K562 (cell line): Measurements from ENCODE around the gene GSS. TPM values are rescaled to one million over a fixed set of nuclear protein-coding genes. Genes with fewer than 3 reads are reported as not detected.
A peak's percentile ranks its signal among the peaks of the same experiment; 100 is the strongest.

Experiments
- ATAC-seq: fragments of 200-7000 bp; cut with Tn5 transposase; 3 replicates; pipeline ENCODE4 v1.9.1; 2020; ENCODE audit warnings: moderate library complexity
- BruUV-seq: library from RNA; stranded (reverse); fragments of 400-500 nt; replicated peaks from 2 replicates; lab custom pipeline; 2021; lab: Mats Ljungman, UMichigan
- CTCF ChIA-PET: fragments of 300-600 bp; formaldehyde crosslinking; extraction: SDS; loops from one replicate; lab custom pipeline; 2021; ENCODE audit warnings: low intra/inter-chr PET ratio; lab: Yijun Ruan, JAX
- POLR2A ChIA-PET: fragments of 300-600, 350-650 bp; sonication (Branson Sonifier 250); formaldehyde crosslinking; extraction: SDS; loops from one replicate; lab custom pipeline; 2021; ENCODE audit warnings: antibody characterized with exemption, inconsistent platforms; lab: Yijun Ruan, JAX
- DNase-seq, 4 experiments: peaks; one replicate each; pipeline versions ENCODE4 v3.0.0 to v3.0.0-alpha.2; 2011 to 2018; ENCODE audit warnings: low spot score in 3 of 4, mixed read lengths in 3 of 4; ENCODE audit errors: extremely low read depth in 1 of 4
- FAIRE-seq: peaks from 2 replicates; lab custom pipeline; 2011; peaks lifted over from hg19 to GRCh38; lab: Jason Lieb, UNC
- H2AFZ ChIP-seq: 2 replicates; pipeline ENCODE4 v1.6.0; 2011; ENCODE audit warnings: low read depth, low read length, control low read depth, inconsistent platforms
- H3K27ac ChIP-seq: fragments of 200-600 bp; 3 replicates; pipeline ENCODE4 v1.8.0; 2011; ENCODE audit warnings: low read depth, mild to moderate bottlenecking, control low read depth, inconsistent platforms, low read length, moderate library complexity, mixed read lengths; ENCODE audit errors: extremely low read depth
- H3K27me3 ChIP-seq, 2 experiments: fragments of 300-600 bp in 1 of 2; 2 replicates in 1 of 2; 3 replicates in 1 of 2; pipeline versions ENCODE4 v1.6.0 to v1.8.0; 2011; ENCODE audit warnings: inconsistent platforms in 2 of 2, low read length in 2 of 2, mild to moderate bottlenecking in 1 of 2, mixed read lengths in 1 of 2, moderate library complexity in 1 of 2; ENCODE audit not compliant: control insufficient read depth in 2 of 2, insufficient read depth in 2 of 2
- H3K36me3 ChIP-seq: fragments of 300-600 bp; 3 replicates; pipeline ENCODE4 v1.8.0; 2011; ENCODE audit warnings: mild to moderate bottlenecking, low read length, inconsistent platforms; ENCODE audit not compliant: control insufficient read depth, insufficient read depth
- H3K4me1 ChIP-seq, 2 experiments: fragments of 200-600 bp in 1 of 2; replicated peaks in 1 of 2; 2 replicates in 1 of 2; 3 replicates in 1 of 2; pipeline versions ENCODE4 v1.5.1 to v1.8.0; 2011; ENCODE audit warnings: inconsistent platforms in 2 of 2, low read length in 2 of 2, mild to moderate bottlenecking in 1 of 2, mixed read lengths in 1 of 2, moderate library complexity in 1 of 2; ENCODE audit not compliant: control insufficient read depth in 2 of 2, insufficient read depth in 2 of 2
- H3K4me2 ChIP-seq: 2 replicates; pipeline ENCODE4 v1.6.1; 2011; ENCODE audit warnings: low read length, control low read depth, inconsistent platforms, mixed read lengths; ENCODE audit not compliant: insufficient read depth
- H3K4me3 ChIP-seq: fragments of 200-600 bp; sonication (generic), shearing (Covaris generic); 2 replicates; pipeline ENCODE4 v1.5.1; 2016; ENCODE audit warnings: control low read depth, inconsistent platforms
- H3K79me2 ChIP-seq: fragments of 200-600 bp; 3 replicates; pipeline ENCODE4 v1.8.0; 2011; ENCODE audit warnings: low read length, inconsistent platforms; ENCODE audit not compliant: control insufficient read depth, insufficient read depth
- H3K9ac ChIP-seq, 2 experiments: 2 replicates each; pipeline versions ENCODE4 v1.6.0 to v1.6.1; 2011; ENCODE audit warnings: low read depth in 2 of 2, low read length in 2 of 2, control low read depth in 1 of 2, inconsistent platforms in 1 of 2, mild to moderate bottlenecking in 1 of 2, mixed read lengths in 1 of 2; ENCODE audit not compliant: insufficient read depth in 1 of 2
- H3K9me1 ChIP-seq: one replicate; pipeline ENCODE4 v1.6.0; 2011; ENCODE audit warnings: inconsistent platforms, mild to moderate bottlenecking, low read length, moderate library complexity; ENCODE audit not compliant: control insufficient read depth, insufficient read depth
- H3K9me3 ChIP-seq: replicated peaks from 2 replicates; pipeline ENCODE4 v1.5.1; 2011; ENCODE audit warnings: low read depth, low read length, inconsistent platforms; ENCODE audit not compliant: control insufficient read depth, insufficient read depth
- H4K20me1 ChIP-seq: replicated peaks from 2 replicates; pipeline ENCODE4 v1.6.1; 2011; ENCODE audit warnings: low read length, inconsistent platforms, mixed read lengths; ENCODE audit not compliant: control insufficient read depth, insufficient read depth
- BCOR ChIP-seq: fragments of 450-650 bp; IDR thresholded peaks from 2 replicates; pipeline ENCODE4 v1.6.1; 2016
- COPS2 ChIP-seq: fragments of 450-650 bp; conservative IDR thresholded peaks from 2 replicates; pipeline ENCODE4 v1.6.1; 2016; ENCODE audit warnings: mild to moderate bottlenecking, moderate library complexity
- CREB1 ChIP-seq, 2 experiments: sonication (generic) in 1 of 2; formaldehyde crosslinking in 1 of 2; IDR thresholded peaks; 2 replicates each; pipeline versions ENCODE4 v1.6.1 to v1.8.0; 2012 to 2022; ENCODE audit warnings: inconsistent platforms in 1 of 2, mild to moderate bottlenecking in 1 of 2, missing genetic modification reagents in 1 of 2, moderate library complexity in 1 of 2
- HDAC3 ChIP-seq: fragments of 450-650 bp; IDR thresholded peaks from 2 replicates; pipeline ENCODE4 v1.6.1; 2018; ENCODE audit warnings: borderline replicate concordance, mild to moderate bottlenecking, moderate library complexity; ENCODE audit not compliant: partially characterized antibody
- JUN ChIP-seq, 2 experiments: sonication (generic) in 1 of 2; formaldehyde crosslinking in 1 of 2; IDR thresholded peaks; 2 replicates each; pipeline versions ENCODE4 v1.6.1 to v1.8.0; 2012 to 2022; ENCODE audit warnings: borderline replicate concordance in 2 of 2, mild to moderate bottlenecking in 2 of 2, improper control_type of control experiment in 1 of 2, low read depth in 1 of 2, low read length in 1 of 2, missing genetic modification reagents in 1 of 2
- JUNB ChIP-seq: fragments of 450-650 bp; formaldehyde crosslinking; conservative IDR thresholded peaks from 2 replicates; pipeline ENCODE4 v1.4.0; 2020; ENCODE audit warnings: mild to moderate bottlenecking
- KDM1A ChIP-seq, 2 experiments: fragments of 450-650 bp; IDR thresholded peaks; 2 replicates each; pipeline ENCODE4 v1.6.1; 2016; ENCODE audit warnings: mild to moderate bottlenecking in 2 of 2
- RBM34 ChIP-seq: fragments of 200-400 bp; formaldehyde crosslinking; IDR thresholded peaks from 2 replicates; pipeline ENCODE4 v1.6.1; 2018; ENCODE audit warnings: low read length, borderline replicate concordance; ENCODE audit not compliant: insufficient read depth
- SPI1 ChIP-seq: IDR thresholded peaks from 2 replicates; pipeline ENCODE4 v1.6.1; 2011; ENCODE audit warnings: low read depth, low read length, control low read depth, borderline replicate concordance
- TCF3 ChIP-seq: sonication (generic); formaldehyde crosslinking; IDR thresholded peaks from 2 replicates; pipeline ENCODE4 v1.4.0; 2020; ENCODE audit warnings: mild to moderate bottlenecking, missing genetic modification reagents
- TFAM ChIP-seq: fragments of 250-450 bp; sonication (Bioruptor Pico); conservative IDR thresholded peaks from 2 replicates; pipeline ENCODE4 v1.5.0; 2021; ENCODE audit warnings: mild to moderate bottlenecking, moderate library complexity
- WGBS: fragments of 100-300 bp; shearing (Covaris generic); methylation state at CpG from one replicate; pipeline ENCODE4 v1.1.6; 2016; ENCODE audit warnings: low coverage, mixed read lengths; ENCODE audit not compliant: insufficient coverage; ENCODE audit errors: missing lambda C conversion rate; 5-methylcytosine and 5-hydroxymethylcytosine counted together
- in situ Hi-C: fragments of 300-500 bp; cut with MboI; formaldehyde crosslinking; loops from 4 replicates; pipeline ENCODE4 v1.15.0; 2018; ENCODE audit warnings: inconsistent platforms, mixed read lengths
- intact Hi-C: fragments of 100-400 bp; cut with micrococcal nuclease; formaldehyde crosslinking; loops from 2 replicates; pipeline ENCODE4 v1.14.2; 2022
- polyA plus RNA-seq, 8 experiments: library from polyadenylated mRNA; depleted of rRNA in 4 of 8; stranded (reverse) in 5 of 8; unstranded in 3 of 8; fragments of >200 nt; fragmentation: Nextera tagmentation in 2 of 8; fragmentation: Illumina TruSeq in 1 of 8; extraction: Ambion mirVana in 2 of 8; extraction: Trizol in 1 of 8; gene quantifications; 2 replicates each; pipeline versions ENCODE4 v1.2.1 to v1.2.3, GENCODE V29; 2011 to 2014; ENCODE audit warnings: inconsistent platforms in 1 of 8, missing spikeins in 1 of 8
- total RNA-seq, 7 experiments: library from RNA; depleted of rRNA in 6 of 7; stranded (reverse); fragments of >200 nt in 6 of 7; fragmentation: Illumina TruSeq in 2 of 7; extraction: Trizol in 2 of 7; gene quantifications; 2 replicates each; pipeline versions ENCODE4 v1.2.1 to v1.2.3, GENCODE V29; 2011 to 2021; ENCODE audit warnings: low replicate concordance in 1 of 7

The GSS gene
- total and polyA plus RNA-seq, 9 of the 15 experiments (the other 6 are each of a cell fraction or from before 2014, with no cell fraction given), result 18.4 to 165 (median 89.4) TPM

DNA sequence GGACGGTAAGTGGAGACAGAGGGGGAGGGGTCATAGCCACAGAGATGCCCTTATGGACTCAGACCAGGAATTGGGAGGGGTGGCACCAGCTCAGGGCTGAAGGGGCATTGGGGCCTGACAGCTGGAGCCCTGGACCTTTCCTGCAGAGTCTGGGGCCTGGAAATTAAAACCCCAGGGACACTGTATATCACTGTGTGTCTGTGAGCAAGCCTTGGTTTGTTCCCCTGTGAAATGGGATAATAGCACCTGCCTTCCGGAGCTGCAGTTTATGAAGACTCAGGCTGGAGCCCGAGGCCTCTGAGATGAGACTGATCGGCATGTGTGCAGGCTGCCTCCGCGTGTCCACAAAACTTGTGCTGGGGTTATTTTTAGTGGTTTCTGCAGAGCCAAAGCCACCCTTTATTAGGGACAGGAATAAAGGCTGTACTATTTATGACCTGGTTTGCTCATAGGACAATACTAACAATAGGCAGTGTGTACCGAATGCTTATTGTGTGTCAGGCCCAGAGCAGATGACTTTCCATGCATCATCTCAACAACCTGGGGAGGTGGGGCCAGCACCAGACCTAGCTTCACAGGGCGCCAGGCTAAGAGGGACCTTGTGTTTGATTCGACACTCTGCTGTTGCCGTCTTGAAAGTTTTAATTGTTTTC, 22.6 kb upstream of the GSS start:
- Histone ChIP-seq H2AFZ (no peak overlapping the region), H3K4me3 (no peak overlapping the region), H3K36me3 (no peaks in the 10 kb centered on the region), H3K4me1 (peaks cover 30% of the 10 kb centered on the region in 2 experiments; a peak in 4 of 5 replicates), H3K4me2 (no peak overlapping the region), H3K27ac (no peak overlapping the region), H3K79me2 (no peaks in the 10 kb centered on the region), H3K9ac (peak overlapping the region in 1 of 2 experiments; percentile 76; a peak in 1 of 4 replicates), H3K9me1 (peaks cover 3% of the 10 kb centered on the region), H4K20me1 (no peaks in the 10 kb centered on the region), H3K9me3 (no peaks in the 10 kb centered on the region), H3K27me3 (no peaks in the 10 kb centered on the region)
- FAIRE-seq (no peak), DNase-seq (no peak), ATAC-seq (no peak)
- WGBS, result 63% methylated on average over 10 of the region's 10 CpGs
- POLR2A ChIA-PET, result interaction anchor here (0.8 to 1.2 kb wide), 3 partner anchors 23 to 110 kb away, joined by 3 to 4 read pairs (median 3); no protein-coding TSS in a partner anchor
- CTCF ChIA-PET, result no interaction called here
- intact Hi-C loops, result no loop called here
- TF ChIP-seq KDM1A (IDR thresholded peaks at IDR 0.05), result 0 out of 4 replicates have a peak, but pooled peaks of 1 of the 2 experiments have one; percentile 23
- TF ChIP-seq COPS2, result no peak
- TF ChIP-seq JUNB, result no peak
- no peak for TF ChIP-seq JUN (IDR thresholded peaks at IDR 0.05; ENCODE audit: borderline replicate concordance, low read depth, low read length)
- TF ChIP-seq JUN (CRISPR knock-in tag; IDR thresholded peaks at IDR 0.05; ENCODE audit: borderline replicate concordance), result no peak
- TF ChIP-seq CREB1 (IDR thresholded peaks at IDR 0.05), result no peak
- TF ChIP-seq CREB1 (CRISPR knock-in tag; IDR thresholded peaks at IDR 0.05), result no peak
- no peak for TF ChIP-seq RBM34
- 0 out of 2 replicates have a peak, but pooled peaks have one; percentile 13 for TF ChIP-seq BCOR
- no peak for TF ChIP-seq TFAM (CRISPR knock-in tag)
- no peak for TF ChIP-seq TCF3
- TF ChIP-seq HDAC3, result no peak
- no peak for TF ChIP-seq SPI1
- no TSS peak for BruUV-seq
- in situ Hi-C loops, result no loop called here
